ENCODE results near the gene SPATA21. TPM values are rescaled to one million over a fixed set of nuclear protein-coding genes. Genes with fewer than 3 reads are reported as not detected.
"Not testable (repeated sequence)": the region's sequence is repeated elsewhere in the genome, so short reads cannot be mapped to it uniquely, and the experiment has no call there.

The SPATA21 gene
- total and polyA plus RNA-seq, 2 donors (not counting 3 experiments of a cell fraction or from before 2014, with no cell fraction given): not detected

- dilution Hi-C loops (cut with MboI; ENCODE audit: extremely low pct_ligation_motif_present, low sequenced_read_pairs): no loop called here
- ChIA-PET POLR2A (no interaction called here), CTCF (interaction anchor here (1.0 to 1.6 kb wide), 3 partner anchors 10 to 38 kb away, joined by 3 to 4 read pairs (median 3); partner anchors contain the start of gene NECAP2)
- no peak for FAIRE-seq
- Histone ChIP-seq H3K4me1 (ENCODE audit: control insufficient read depth, extremely low read depth, insufficient read depth, low read length) (no peaks in the 10 kb centered on the region), H3K27me3 (ENCODE audit: control insufficient read depth in 2 of 2, insufficient read depth in 2 of 2, low read length in 2 of 2) (no peaks in the 10 kb centered on the region), H3K9me1 (replicated peaks; ENCODE audit: control insufficient read depth, extremely low read depth, insufficient read depth, low read length) (no peaks in the 10 kb centered on the region), H3K4me2 (ENCODE audit: insufficient read depth, low read length) (no peak overlapping the region), H3K79me2 (ENCODE audit: control insufficient read depth, insufficient read depth, low read length) (no peaks in the 10 kb centered on the region), H3K9me3 (replicated peaks; ENCODE audit: control insufficient read depth, insufficient read depth, low read length) (no peaks in the 10 kb centered on the region), H4K20me1 (replicated peaks; ENCODE audit: control insufficient read depth, extremely low read depth, insufficient read depth, low read length) (no peaks in the 10 kb centered on the region), H2AFZ (ENCODE audit: low read depth, low read length) (no peak overlapping the region), H3K36me3 (ENCODE audit: control insufficient read depth in 2 of 2, extremely low read depth in 1 of 2, insufficient read depth in 2 of 2, low read length in 2 of 2) (peaks cover 0 to 14% of the 10 kb centered on the region in 2 experiments), H3K27ac (ENCODE audit: insufficient read depth, low read depth, low read length) (no peak overlapping the region), H3K4me3 (replicated peaks in 1 of 3; ENCODE audit: insufficient read depth in 1 of 3, low read depth in 1 of 3, low read length in 3 of 3) (no peak overlapping the region), H3K9ac (replicated peaks; ENCODE audit: extremely low read depth, insufficient read depth, low read length) (no peak overlapping the region)
- TF ChIP-seq POLR2AphosphoS5 (IDR thresholded peaks at IDR 0.05; ENCODE audit: insufficient read depth, low read depth, low read length) (no peak), GATA2 (IDR thresholded peaks at IDR 0.05; ENCODE audit: insufficient read depth, insufficient read length, low read depth, low read length) (no peak), MYC (IDR thresholded peaks at IDR 0.05; ENCODE audit: low read depth, low read length) (no peak), POLR2A (IDR thresholded peaks at IDR 0.05; ENCODE audit: low read depth, low read length) (no peak), JUN (IDR thresholded peaks at IDR 0.05; ENCODE audit: borderline replicate concordance, insufficient read depth, insufficient read length, low read depth) (no peak), MAX (IDR thresholded peaks at IDR 0.05; ENCODE audit: insufficient read depth, insufficient read length) (no peak), FOS (IDR thresholded peaks at IDR 0.05; ENCODE audit: borderline replicate concordance, insufficient read depth, low read length) (no peak), CTCF (IDR thresholded peaks at IDR 0.05; ENCODE audit: extremely low read depth in 1 of 2, insufficient read depth in 1 of 2, low read depth in 1 of 2, low read length in 2 of 2) (no peak), EZH2 (IDR thresholded peaks at IDR 0.05; ENCODE audit: borderline replicate concordance, low read depth, low read length, severe bottlenecking) (no peak)
- no peak for DNase-seq (ENCODE audit: low read depth, low spot score)
- intact Hi-C loops (cut with micrococcal nuclease): no loop called here
- BruUV-seq (replicated peaks): no TSS peak
These were observed 40.9 kb upstream of the SPATA21 start for GRCh38 chr1:16478091-16478490.

GRCh38 chr1:16475771-16476770 is 38.8 kb upstream of the SPATA21 start:
- dilution Hi-C loops (cut with MboI; ENCODE audit: extremely low pct_ligation_motif_present, low sequenced_read_pairs); H3K27ac ChIP-seq (ENCODE audit: insufficient read depth, low read depth, low read length); POLR2A ChIA-PET; H3K4me3 ChIP-seq (replicated peaks in 1 of 3; ENCODE audit: insufficient read depth in 1 of 3, low read depth in 1 of 3, low read length in 3 of 3); intact Hi-C loops (cut with micrococcal nuclease); BruUV-seq (replicated peaks); H3K4me1 ChIP-seq (ENCODE audit: control insufficient read depth, extremely low read depth, insufficient read depth, low read length); H3K9me3 ChIP-seq (replicated peaks; ENCODE audit: control insufficient read depth, insufficient read depth, low read length); H3K27me3 ChIP-seq (ENCODE audit: control insufficient read depth in 2 of 2, insufficient read depth in 2 of 2, low read length in 2 of 2); CTCF ChIA-PET; H2AFZ ChIP-seq (ENCODE audit: low read depth, low read length); H3K9ac ChIP-seq (replicated peaks; ENCODE audit: extremely low read depth, insufficient read depth, low read length); H3K79me2 ChIP-seq (ENCODE audit: control insufficient read depth, insufficient read depth, low read length); FAIRE-seq; H3K4me2 ChIP-seq (ENCODE audit: insufficient read depth, low read length); DNase-seq (ENCODE audit: low read depth, low spot score); H3K9me1 ChIP-seq (replicated peaks; ENCODE audit: control insufficient read depth, extremely low read depth, insufficient read depth, low read length); H4K20me1 ChIP-seq (replicated peaks; ENCODE audit: control insufficient read depth, extremely low read depth, insufficient read depth, low read length): not testable (repeated sequence)
- peaks cover 0 to 16% of the 10 kb centered on the region in 2 experiments for H3K36me3 ChIP-seq (ENCODE audit: control insufficient read depth in 2 of 2, extremely low read depth in 1 of 2, insufficient read depth in 2 of 2, low read length in 2 of 2)
